Measurements from ENCODE around the gene KANSL1.
"Not testable (repeated sequence)": the region's sequence is repeated elsewhere in the genome, so short reads cannot be mapped to it uniquely, and the experiment has no call there.

The KANSL1 gene

GRCh38 chr17:46193151-46193625, at the start of gene KANSL1:
Gene KANSL1, minus strand, starts transcription at chr17:46193429. Its CDS starts 21,286 bp downstream, at chr17:46172143.
- peak; percentile 84 for DNase-seq

- not testable (repeated sequence) for DNase-seq
These were observed 38.1 kb upstream of the KANSL1 start for GRCh38 chr17:46231359-46231758.

- peak; percentile 95 for DNase-seq
These were observed 32.1 kb upstream of the KANSL1 start for GRCh38 chr17:46225274-46225794.

- not testable (repeated sequence) for DNase-seq
These were observed 31.6 kb upstream of the KANSL1 start for GRCh38 chr17:46224864-46225263.

GRCh38 chr17:46223041-46223440, 29.8 kb upstream of the KANSL1 start:
- DNase-seq = not testable (repeated sequence)

GRCh38 chr17:46216682-46217081, 23.5 kb upstream of the KANSL1 start:
- DNase-seq = no peak

GRCh38 chr17:46212634-46213435, 19.6 kb upstream of the KANSL1 start:
- DNase-seq = peak; percentile 38

- no peak for DNase-seq
These were observed 15.8 kb upstream of the KANSL1 start for GRCh38 chr17:46208997-46209396.

GRCh38 chr17:46205975-46206374, 12.7 kb upstream of the KANSL1 start:
- DNase-seq = no peak

GRCh38 chr17:46202424-46202823, 9.2 kb upstream of the KANSL1 start:
- DNase-seq = no peak

GRCh38 chr17:46201491-46201890, 8.3 kb upstream of the KANSL1 start:
- no peak for DNase-seq

GRCh38 chr17:46200197-46200596, 7.0 kb upstream of the KANSL1 start:
- DNase-seq = no peak

GRCh38 chr17:46199379-46199778, 6.2 kb upstream of the KANSL1 start:
- no peak for DNase-seq

- no peak for DNase-seq
These were observed 5.0 kb upstream of the KANSL1 start for GRCh38 chr17:46198233-46198632.

- no peak for DNase-seq
These were observed 4.3 kb upstream of the KANSL1 start for GRCh38 chr17:46197530-46197929.

GRCh38 chr17:46195939-46196716, 2.9 kb upstream of the KANSL1 start:
- DNase-seq = no peak

- no peak for DNase-seq
These were observed 2.1 kb upstream of the KANSL1 start for GRCh38 chr17:46195217-46195855.

- no peak for DNase-seq
These were observed 1.4 kb upstream of the KANSL1 start for GRCh38 chr17:46194393-46195216.

- DNase-seq = peak; percentile 93
These were observed 580 bp upstream of the KANSL1 start for GRCh38 chr17:46193626-46194392.

GRCh38 chr17:46192439-46193150, 634 bp downstream of the KANSL1 start:
- DNase-seq = peak; percentile 55

GRCh38 chr17:46192189-46192438, 1.1 kb downstream of the KANSL1 start:
- DNase-seq = no peak
